Omental fat pad (tissue), 4 donors: ENCODE data around the gene RIOX2. TPM values are rescaled to one million over a fixed set of nuclear protein-coding genes. Genes with fewer than 3 reads are reported as not detected.
A peak's percentile ranks its signal among the peaks of the same experiment; 100 is the strongest.

Experiments used
- ATAC-seq: fragments of 150-250 bp; one replicate; pipeline ENCODE4 v1.9.1; 2016; ENCODE audit warnings: mild to moderate bottlenecking, moderate library complexity; ENCODE audit not compliant: low FRiP score
- DNase-seq: peaks from one replicate; pipeline ENCODE4 v3.0.0-alpha.2; 2019; ENCODE audit warnings: low spot score
- CTCF ChIP-seq, 3 donors: fragments of 450-650 bp; IDR thresholded peaks; one replicate each; pipeline ENCODE4 v1.5.1; 2016 to 2017; ENCODE audit warnings: antibody characterized with exemption in 3 of 3, mild to moderate bottlenecking in 3 of 3, moderate library complexity in 2 of 3
- total RNA-seq, 4 donors: library from RNA; depleted of rRNA; stranded (reverse); fragments of >200 nt; gene quantifications; one replicate each; pipeline ENCODE4 v1.1.0, GENCODE V29; 2016

RIOX2 gene
- total RNA-seq, 4 donors from 2014 or later = 27.2 to 42.4 (median 33.2) TPM

GRCh38 chr3:97999103-97999502, 26.9 kb upstream of the RIOX2 start:
- no peak for TF ChIP-seq CTCF (IDR thresholded peaks at IDR 0.05)
- ATAC-seq (peak; percentile 81), DNase-seq (no peak)

GRCh38 chr3:97996988-97997387, 24.8 kb upstream of the RIOX2 start:
- DNase-seq (no peak), ATAC-seq (no peak)
- no peak for TF ChIP-seq CTCF (IDR thresholded peaks at IDR 0.05)

GRCh38 chr3:97994328-97994945, 22.2 kb upstream of the RIOX2 start:
- ATAC-seq (no peak), DNase-seq (no peak)
- no peak for TF ChIP-seq CTCF (IDR thresholded peaks at IDR 0.05)

DNA sequence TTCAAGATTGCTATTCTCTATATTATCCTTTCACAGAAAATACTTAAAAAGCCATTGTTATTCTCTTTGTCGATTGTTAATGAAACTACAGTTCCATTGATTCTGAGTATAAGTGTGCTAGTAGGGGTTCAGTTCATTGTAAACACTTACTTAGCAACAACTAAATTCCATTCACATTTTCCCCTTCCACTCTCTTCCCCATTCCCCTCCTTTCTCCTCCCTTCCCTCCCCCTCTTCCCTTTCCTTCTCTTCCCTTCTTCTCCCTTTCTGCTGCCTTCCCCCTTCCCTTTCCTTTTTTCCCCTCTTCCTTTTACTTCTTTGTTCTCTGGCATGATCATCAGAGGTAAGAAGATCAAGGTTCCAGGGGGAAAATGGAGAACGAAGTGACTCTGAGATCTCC, 21.3 kb upstream of the RIOX2 start:
- TF ChIP-seq CTCF (IDR thresholded peaks at IDR 0.05) = no peak
- no peak for DNase-seq
- no peak for ATAC-seq

DNA sequence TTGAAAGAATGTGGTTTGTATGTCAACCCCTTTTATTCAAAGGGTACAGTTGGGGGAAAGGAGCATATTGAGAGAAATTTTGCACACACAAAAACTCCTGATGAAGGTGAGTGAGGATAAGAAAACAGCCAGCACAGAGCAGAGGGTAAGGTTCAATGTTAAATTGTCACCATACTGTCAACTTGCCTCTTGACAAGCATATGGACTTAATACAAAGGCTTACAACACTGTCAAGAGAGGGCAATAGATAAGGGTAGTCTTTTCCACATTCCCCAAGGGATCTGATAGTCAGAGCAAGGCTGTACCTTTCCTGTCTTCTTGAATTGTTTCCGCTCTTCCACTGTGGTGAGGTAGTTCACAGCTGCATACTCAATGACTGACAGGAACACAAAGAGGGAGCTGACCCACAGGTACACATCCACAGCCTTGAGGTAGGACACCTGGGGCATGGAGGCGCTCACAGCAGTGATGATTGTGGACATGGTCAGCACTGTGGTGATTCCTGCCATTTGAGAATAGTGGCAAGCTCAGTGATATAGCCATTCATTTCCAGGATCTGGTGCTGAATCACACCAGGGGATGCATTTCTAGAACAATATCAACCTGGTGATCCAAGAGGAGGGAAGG, 20.4 kb upstream of the RIOX2 start:
- ATAC-seq (no peak), DNase-seq (no peak)
- no peak for TF ChIP-seq CTCF (IDR thresholded peaks at IDR 0.05)

DNA sequence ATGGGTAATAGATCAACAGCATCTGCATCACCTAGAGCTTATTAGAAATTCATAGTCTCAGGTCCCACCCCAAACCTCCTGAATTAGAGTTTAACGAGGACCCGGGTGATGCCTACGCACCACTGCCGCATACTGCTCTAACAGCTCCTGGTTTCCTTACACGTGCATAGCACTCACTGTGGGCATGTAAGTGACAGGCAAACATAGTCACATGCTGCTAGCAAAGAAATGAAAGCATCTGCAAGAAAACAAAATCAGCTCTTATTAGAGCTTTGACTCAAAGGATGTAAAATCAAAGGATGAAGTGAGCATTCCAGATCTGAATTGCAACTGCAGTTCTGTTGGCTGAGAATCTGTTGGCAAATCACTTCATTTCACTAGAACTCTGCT, 19.1 kb upstream of the RIOX2 start:
- ATAC-seq = no peak
- no peak for DNase-seq
- TF ChIP-seq CTCF (IDR thresholded peaks at IDR 0.05) = no peak

- no peak for TF ChIP-seq CTCF (IDR thresholded peaks at IDR 0.05)
- DNase-seq (no peak), ATAC-seq (no peak)
Observed at GRCh38 chr3:97990624-97991292, 18.5 kb upstream of the RIOX2 start.
